DND-41 (cell line): ENCODE data around the gene ZNF672.

Experiments
- ATAC-seq: fragments of 200-7000 bp; cut with Tn5 transposase; 3 replicates; pipeline ENCODE4 v1.9.1; 2021; ENCODE audit warnings: low read depth; ENCODE audit not compliant: insufficient read depth
- DNase-seq: peaks from one replicate; pipeline ENCODE4 v3.0.0-alpha.2; 2020
- H2AFZ ChIP-seq: 2 replicates; pipeline ENCODE4 v1.6.0; 2012; ENCODE audit warnings: low read depth, low read length
- H3K27ac ChIP-seq: 2 replicates; pipeline ENCODE4 v1.5.1; 2012; ENCODE audit warnings: low read length, inconsistent platforms
- H3K27me3 ChIP-seq: fragments of 200-600 bp; sonication (generic); 2 replicates; pipeline ENCODE4 v1.6.0; 2012; ENCODE audit warnings: low read length, mild to moderate bottlenecking, inconsistent platforms; ENCODE audit not compliant: insufficient read depth, poor library complexity
- H3K36me3 ChIP-seq: 2 replicates; pipeline ENCODE4 v1.5.1; 2012; ENCODE audit warnings: low read length, inconsistent platforms; ENCODE audit not compliant: insufficient read depth
- H3K4me1 ChIP-seq: 2 replicates; pipeline ENCODE4 v1.5.1; 2012; ENCODE audit warnings: mild to moderate bottlenecking, low read length; ENCODE audit not compliant: insufficient read depth
- H3K4me2 ChIP-seq: 2 replicates; pipeline ENCODE4 v1.6.0; 2012; ENCODE audit warnings: mild to moderate bottlenecking, moderate library complexity, low read length, inconsistent platforms; ENCODE audit not compliant: insufficient read depth
- H3K4me3 ChIP-seq, 2 experiments: fragments of 200-600 bp in 1 of 2; shearing (Covaris generic) in 1 of 2; 2 replicates each; pipeline ENCODE4 v1.5.1; 2012 to 2016; ENCODE audit warnings: inconsistent platforms in 2 of 2, low read length in 2 of 2, mild to moderate bottlenecking in 2 of 2, low read depth in 1 of 2, moderate library complexity in 1 of 2
- H3K79me2 ChIP-seq: 2 replicates; pipeline ENCODE4 v1.6.0; 2012; ENCODE audit warnings: low read length, inconsistent platforms; ENCODE audit not compliant: insufficient read depth
- H3K9ac ChIP-seq: 2 replicates; pipeline ENCODE4 v1.6.0; 2012; ENCODE audit warnings: low read depth, mild to moderate bottlenecking, inconsistent platforms, low read length, moderate library complexity
- H3K9me3 ChIP-seq: 2 replicates; pipeline ENCODE4 v1.5.1; 2012; ENCODE audit warnings: low read length, moderate library complexity, mild to moderate bottlenecking, inconsistent platforms; ENCODE audit not compliant: insufficient read depth, severe bottlenecking
- H4K20me1 ChIP-seq: 2 replicates; pipeline ENCODE4 v1.6.0; 2012; ENCODE audit warnings: low read length; ENCODE audit not compliant: insufficient read depth
- CTCF ChIP-seq: IDR thresholded peaks from 2 replicates; pipeline ENCODE4 v1.5.1; 2012; ENCODE audit warnings: borderline replicate concordance, low read length, moderate library complexity, mild to moderate bottlenecking; ENCODE audit not compliant: poor library complexity, severe bottlenecking; ENCODE audit errors: extremely low read depth
- EZH2 ChIP-seq: IDR thresholded peaks from 3 replicates; pipeline ENCODE4 v1.6.1; 2012; ENCODE audit warnings: borderline replicate concordance, low read depth, mild to moderate bottlenecking, moderate library complexity, low read length, inconsistent platforms; ENCODE audit not compliant: severe bottlenecking

ZNF672 gene

GRCh38 chr1:248897412-248898337 lies 59.7 kb downstream of the ZNF672 start:
- TF ChIP-seq EZH2 (no peak), CTCF (no peak)
- no peaks in the 10 kb centered on the region for H3K4me1 ChIP-seq
- no peak overlapping the region for H2AFZ ChIP-seq
- no peaks in the 10 kb centered on the region for H3K9me3 ChIP-seq
- no peak overlapping the region for H3K27ac ChIP-seq
- H3K79me2 ChIP-seq, result no peaks in the 10 kb centered on the region
- H3K4me2 ChIP-seq, result no peak overlapping the region
- ATAC-seq (no peak), DNase-seq (no peak)
- no peak overlapping the region for H3K4me3 ChIP-seq
- H4K20me1 ChIP-seq, result no peaks in the 10 kb centered on the region
- no peak overlapping the region for H3K9ac ChIP-seq
- H3K36me3 ChIP-seq, result no peaks in the 10 kb centered on the region
- H3K27me3 ChIP-seq, result peaks cover 7% of the 10 kb centered on the region
